HFFc6 (cell line): ENCODE results near the gene DBH. TPM values are rescaled to one million over a fixed set of nuclear protein-coding genes. Genes with fewer than 3 reads are reported as not detected.

ENCODE experiments used
- DNase-seq: peaks from one replicate; pipeline ENCODE4 v3.0.0-alpha.2; 2018
- H3K27ac Mint-ChIP-seq: 2 replicates; pipeline ENCODE4 v1.8.0; 2020; ENCODE audit warnings: mild to moderate bottlenecking, mixed read lengths
- H3K27me3 Mint-ChIP-seq: 2 replicates; pipeline ENCODE4 v1.8.0; 2021; ENCODE audit warnings: mild to moderate bottlenecking, moderate library complexity, mixed read lengths; ENCODE audit not compliant: insufficient read depth
- H3K36me3 Mint-ChIP-seq: 2 replicates; pipeline ENCODE4 v1.8.0; 2021; ENCODE audit warnings: low read depth, mixed read lengths
- H3K4me1 Mint-ChIP-seq: 2 replicates; pipeline ENCODE4 v1.8.0; 2020; ENCODE audit warnings: low read depth, mixed read lengths
- H3K4me3 Mint-ChIP-seq: 2 replicates; pipeline ENCODE4 v1.8.0; 2020; ENCODE audit warnings: mild to moderate bottlenecking, moderate library complexity, mixed read lengths
- H3K9me3 Mint-ChIP-seq: 2 replicates; pipeline ENCODE4 v1.8.0; 2020; ENCODE audit warnings: mild to moderate bottlenecking, mixed read lengths
- CTCF ChIP-seq: fragments of 200-600 bp; sonication (generic); IDR thresholded peaks from 2 replicates; pipeline ENCODE4 v1.5.0; 2021; ENCODE audit warnings: antibody characterized with exemption, mild to moderate bottlenecking
- total RNA-seq, 6 experiments: library from RNA; stranded (reverse); fragmentation: NEBNext Ultra II Directional; extraction: Animal tissue kit (Norgen Biotek cat#: 25700); gene quantifications; 2 replicates in 1 of 6; 3 replicates in 5 of 6; pipeline ENCODE4 v1.2.3, GENCODE V29; 2021

The DBH gene
- total RNA-seq, 6 experiments from 2014 or later: not detected

- Mint-ChIP-seq H3K36me3 (no peaks in the 10 kb centered on the region), H3K9me3 (no peaks in the 10 kb centered on the region), H3K4me1 (no peaks in the 10 kb centered on the region), H3K27ac (no peak overlapping the region), H3K4me3 (no peak overlapping the region), H3K27me3 (peaks cover 57% of the 10 kb centered on the region)
- no peak for DNase-seq
- TF ChIP-seq CTCF: no peak
Measured at GRCh38 chr9:133605446-133605845, 30.7 kb upstream of the DBH start.

GRCh38 chr9:133605856-133606707 is 30.1 kb upstream of the DBH start:
- TF ChIP-seq CTCF: no peak
- no peak for DNase-seq
- no peak overlapping the region for H3K27ac Mint-ChIP-seq
- H3K4me1 Mint-ChIP-seq: no peaks in the 10 kb centered on the region
- no peak overlapping the region for H3K4me3 Mint-ChIP-seq
- H3K9me3 Mint-ChIP-seq: no peaks in the 10 kb centered on the region
- H3K27me3 Mint-ChIP-seq: peaks cover 62% of the 10 kb centered on the region
- no peaks in the 10 kb centered on the region for H3K36me3 Mint-ChIP-seq

- Mint-ChIP-seq H3K27me3 (peaks cover 67% of the 10 kb centered on the region), H3K36me3 (no peaks in the 10 kb centered on the region), H3K27ac (no peak overlapping the region), H3K4me1 (no peaks in the 10 kb centered on the region), H3K4me3 (no peak overlapping the region), H3K9me3 (no peaks in the 10 kb centered on the region)
- DNase-seq: no peak
- TF ChIP-seq CTCF: no peak
Measured at GRCh38 chr9:133606708-133607025, 29.5 kb upstream of the DBH start.

- Mint-ChIP-seq H3K27me3 (peaks cover 69% of the 10 kb centered on the region), H3K4me1 (no peaks in the 10 kb centered on the region), H3K36me3 (no peaks in the 10 kb centered on the region), H3K9me3 (no peaks in the 10 kb centered on the region), H3K27ac (no peak overlapping the region), H3K4me3 (no peak overlapping the region)
- no peak for DNase-seq
- no peak for TF ChIP-seq CTCF
Measured at GRCh38 chr9:133607381-133607780, 28.8 kb upstream of the DBH start.

GRCh38 chr9:133607976-133608375 is 28.2 kb upstream of the DBH start:
- Mint-ChIP-seq H3K36me3 (no peaks in the 10 kb centered on the region), H3K4me1 (no peaks in the 10 kb centered on the region), H3K4me3 (no peak overlapping the region), H3K27me3 (peaks cover 73% of the 10 kb centered on the region), H3K27ac (no peak overlapping the region), H3K9me3 (no peaks in the 10 kb centered on the region)
- no peak for DNase-seq
- no peak for TF ChIP-seq CTCF
